Activated naive CD4-positive, alpha-beta T cell treated with anti-CD3 and anti-CD28 coated beads, Interleukin-2, amount 10 ng/mL, durations not matched to agents 7 days and 5 days (primary cell): ENCODE results near the gene RBL2.

Source experiments
- CTCF ChIA-PET: fragments of 350-600 bp; sonication (Branson Sonifier 250); formaldehyde crosslinking; loops from one replicate; lab custom pipeline; 2021; ENCODE audit warnings: antibody characterized with exemption; lab: Charles Lee
- DNase-seq: peaks from one replicate; pipeline ENCODE4 v3.0.0-alpha.2; 2020
- H3K27ac Mint-ChIP-seq: one replicate; pipeline ENCODE4 v1.8.0; 2021; ENCODE audit warnings: mild to moderate bottlenecking, moderate library complexity, mixed read lengths
- H3K27me3 Mint-ChIP-seq: one replicate; pipeline ENCODE4 v1.8.0; 2021; ENCODE audit warnings: mild to moderate bottlenecking, mixed read lengths
- H3K36me3 Mint-ChIP-seq: one replicate; pipeline ENCODE4 v1.8.0; 2021; ENCODE audit warnings: mixed read lengths
- H3K4me1 Mint-ChIP-seq: one replicate; pipeline ENCODE4 v1.8.0; 2021; ENCODE audit warnings: mixed read lengths
- H3K4me3 Mint-ChIP-seq: one replicate; pipeline ENCODE4 v1.8.0; 2021; ENCODE audit warnings: mild to moderate bottlenecking, moderate library complexity, mixed read lengths
- H3K9me3 Mint-ChIP-seq: one replicate; pipeline ENCODE4 v1.8.0; 2021; ENCODE audit warnings: mixed read lengths

The RBL2 gene

DNA sequence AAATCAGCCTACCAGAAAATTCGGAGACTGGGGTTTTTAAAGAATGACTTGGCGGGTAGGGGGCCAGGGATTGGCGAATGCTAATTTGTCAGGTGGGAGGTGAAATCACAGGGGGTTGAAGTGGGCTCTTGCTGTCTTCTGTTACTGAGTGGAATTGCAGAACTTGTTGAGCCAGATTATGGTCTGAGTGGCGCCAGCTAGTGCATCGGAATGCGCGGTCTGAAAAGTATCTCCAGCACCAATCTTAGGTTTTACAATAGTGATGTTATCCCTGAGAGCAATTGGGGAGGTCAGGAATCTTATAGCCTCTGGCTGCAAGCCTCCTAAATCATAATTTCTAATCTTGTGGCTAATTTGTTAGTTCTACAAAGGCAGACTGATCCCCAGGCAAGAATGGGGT is 762 bp upstream of the RBL2 start:
- peak overlapping the region; percentile 80 for H3K4me3 Mint-ChIP-seq
- peaks cover 37% of the 10 kb centered on the region for H3K4me1 Mint-ChIP-seq
- CTCF ChIA-PET = interaction anchor here (1.0 kb wide), 1 partner anchor 70 kb away, joined by 5 read pairs; no protein-coding TSS in a partner anchor
- H3K27me3 Mint-ChIP-seq = peaks cover 9% of the 10 kb centered on the region
- no peak for DNase-seq
- peaks cover 26% of the 10 kb centered on the region for H3K36me3 Mint-ChIP-seq
- peaks cover 6% of the 10 kb centered on the region for H3K9me3 Mint-ChIP-seq
- peak overlapping the region; percentile 85 for H3K27ac Mint-ChIP-seq

DNA sequence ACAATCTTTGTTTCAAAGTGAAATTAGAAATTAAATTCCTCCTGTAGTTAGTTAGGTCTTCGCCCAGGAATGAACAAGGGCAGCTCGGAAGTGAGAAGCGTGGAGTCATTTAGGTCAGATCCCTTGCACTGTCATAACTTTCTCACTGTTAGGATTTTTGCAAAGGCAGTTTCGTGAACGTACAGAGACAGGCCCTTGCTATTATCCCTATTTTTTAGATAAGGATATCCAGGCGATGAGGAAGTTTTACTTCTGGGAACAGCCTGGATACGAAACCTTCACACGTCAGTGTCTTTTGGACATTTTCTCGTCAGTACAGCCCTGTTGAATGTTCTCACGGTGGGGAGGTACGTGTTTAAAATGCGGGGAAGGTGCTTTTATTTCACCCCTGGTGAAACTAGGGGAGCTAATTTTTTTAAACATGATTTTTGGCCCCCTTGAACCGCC is 318 bp upstream of the RBL2 start:
- CTCF ChIA-PET = interaction anchor here (1.0 kb wide), 1 partner anchor 70 kb away, joined by 5 read pairs; no protein-coding TSS in a partner anchor
- peaks cover 26% of the 10 kb centered on the region for H3K36me3 Mint-ChIP-seq
- peaks cover 6% of the 10 kb centered on the region for H3K9me3 Mint-ChIP-seq
- H3K27ac Mint-ChIP-seq = peak overlapping the region; percentile 85
- H3K27me3 Mint-ChIP-seq = peaks cover 9% of the 10 kb centered on the region
- peak overlapping the region; percentile 80 for H3K4me3 Mint-ChIP-seq
- H3K4me1 Mint-ChIP-seq = peaks cover 38% of the 10 kb centered on the region
- DNase-seq = no peak

GRCh38 chr16:53435066-53435688 is 906 bp downstream of the RBL2 start:
- peaks cover 31% of the 10 kb centered on the region for H3K36me3 Mint-ChIP-seq
- CTCF ChIA-PET = interaction anchor here (1.6 to 2.7 kb wide), 4 partner anchors 19 to 74 kb away, joined by 6 to 10 read pairs (median 8); no protein-coding TSS in a partner anchor
- peaks cover 1% of the 10 kb centered on the region for H3K9me3 Mint-ChIP-seq
- H3K27me3 Mint-ChIP-seq = no peaks in the 10 kb centered on the region
- peak overlapping the region; percentile 86 for H3K4me3 Mint-ChIP-seq
- H3K4me1 Mint-ChIP-seq = peaks cover 46% of the 10 kb centered on the region
- peak overlapping the region; percentile 99 for H3K27ac Mint-ChIP-seq
- peak; percentile 77 for DNase-seq

DNA sequence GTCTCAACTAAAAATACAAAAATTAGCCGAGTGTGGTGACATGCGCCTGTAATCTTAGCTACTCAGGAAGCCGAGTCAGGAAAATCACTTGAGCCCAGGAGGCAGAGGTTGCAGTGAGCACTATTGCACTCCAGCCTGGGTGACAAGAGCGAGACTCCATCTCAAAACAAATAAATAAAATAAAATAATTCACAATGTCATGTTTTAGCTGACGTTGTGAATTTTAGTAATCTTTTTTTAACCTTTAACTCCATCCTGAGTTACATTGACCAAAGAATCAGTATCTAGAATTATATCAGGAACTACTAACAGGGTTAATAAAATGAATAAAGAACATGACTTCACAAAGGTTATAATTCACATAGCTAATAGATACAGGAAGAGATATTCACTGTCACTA is 5.9 kb downstream of the RBL2 start:
- CTCF ChIA-PET = no interaction called here
- Mint-ChIP-seq H3K27ac (no peak overlapping the region), H3K4me3 (no peak overlapping the region), H3K4me1 (peaks cover 44% of the 10 kb centered on the region), H3K36me3 (peaks cover 74% of the 10 kb centered on the region), H3K27me3 (no peaks in the 10 kb centered on the region), H3K9me3 (peaks cover 9% of the 10 kb centered on the region)
- DNase-seq = no peak

DNA sequence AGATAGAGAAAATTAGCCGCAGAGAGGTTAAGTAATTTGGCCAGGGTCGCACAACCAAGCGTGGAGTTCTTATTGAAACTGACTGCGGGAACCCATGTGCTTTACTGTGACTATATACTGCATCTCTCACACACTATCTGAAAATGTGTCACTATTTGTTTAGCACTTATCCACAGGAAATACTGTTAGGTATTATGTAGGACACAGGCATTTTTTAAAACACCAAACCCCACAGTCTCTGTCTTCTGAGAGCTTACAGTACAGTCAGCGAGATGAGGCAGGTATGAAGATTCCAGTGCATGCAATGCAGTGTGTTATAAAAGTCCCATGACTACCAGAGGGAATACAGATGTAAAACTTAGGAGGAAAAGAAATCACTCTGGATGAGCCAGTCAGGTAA is 11.3 kb downstream of the RBL2 start:
- H3K36me3 Mint-ChIP-seq = peaks cover 80% of the 10 kb centered on the region
- DNase-seq = no peak
- peaks cover 36% of the 10 kb centered on the region for H3K4me1 Mint-ChIP-seq
- no peak overlapping the region for H3K4me3 Mint-ChIP-seq
- no peaks in the 10 kb centered on the region for H3K27me3 Mint-ChIP-seq
- CTCF ChIA-PET = no interaction called here
- H3K9me3 Mint-ChIP-seq = peaks cover 9% of the 10 kb centered on the region
- peak overlapping the region; percentile 1 for H3K27ac Mint-ChIP-seq

DNA sequence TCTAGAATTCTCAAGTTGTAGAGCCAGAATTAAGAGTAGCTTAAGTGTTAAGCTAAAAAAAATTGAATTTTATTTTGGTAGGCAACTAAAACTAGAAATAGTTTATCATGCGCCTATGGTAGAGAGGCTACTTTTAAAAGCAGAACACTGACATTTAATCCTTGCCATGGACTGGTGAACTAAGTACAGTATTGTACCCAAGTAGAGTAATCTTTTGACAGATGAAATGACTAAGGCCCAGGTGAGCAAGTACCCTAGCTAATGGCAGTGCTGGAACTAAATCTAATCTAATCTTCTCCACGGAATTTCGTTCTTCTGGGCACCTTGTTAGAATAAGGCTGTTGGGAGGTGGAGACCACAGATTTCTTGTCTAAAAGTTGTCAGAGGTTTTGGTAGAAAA is 11.8 kb downstream of the RBL2 start:
- Mint-ChIP-seq H3K36me3 (peaks cover 79% of the 10 kb centered on the region), H3K27ac (no peak overlapping the region)

GRCh38 chr16:53449816-53450517 is 15.7 kb downstream of the RBL2 start:
- no peaks in the 10 kb centered on the region for H3K9me3 Mint-ChIP-seq
- no peaks in the 10 kb centered on the region for H3K27me3 Mint-ChIP-seq
- CTCF ChIA-PET = interaction anchor here (0.9 kb wide), 1 partner anchor 14 kb away, joined by 3 read pairs; no protein-coding TSS in a partner anchor
- H3K4me1 Mint-ChIP-seq = peaks cover 65% of the 10 kb centered on the region
- no peak for DNase-seq
- H3K4me3 Mint-ChIP-seq = peak overlapping the region; percentile 65
- H3K27ac Mint-ChIP-seq = peak overlapping the region; percentile 81
- H3K36me3 Mint-ChIP-seq = peaks cover 72% of the 10 kb centered on the region

More for the DNA sequence above, 11.8 kb downstream of the RBL2 start:
- peaks cover 38% of the 10 kb centered on the region for H3K4me1 Mint-ChIP-seq
- CTCF ChIA-PET = no interaction called here
- no peak overlapping the region for H3K4me3 Mint-ChIP-seq
- no peaks in the 10 kb centered on the region for H3K27me3 Mint-ChIP-seq
- DNase-seq = no peak
- H3K9me3 Mint-ChIP-seq = peaks cover 9% of the 10 kb centered on the region

DNA sequence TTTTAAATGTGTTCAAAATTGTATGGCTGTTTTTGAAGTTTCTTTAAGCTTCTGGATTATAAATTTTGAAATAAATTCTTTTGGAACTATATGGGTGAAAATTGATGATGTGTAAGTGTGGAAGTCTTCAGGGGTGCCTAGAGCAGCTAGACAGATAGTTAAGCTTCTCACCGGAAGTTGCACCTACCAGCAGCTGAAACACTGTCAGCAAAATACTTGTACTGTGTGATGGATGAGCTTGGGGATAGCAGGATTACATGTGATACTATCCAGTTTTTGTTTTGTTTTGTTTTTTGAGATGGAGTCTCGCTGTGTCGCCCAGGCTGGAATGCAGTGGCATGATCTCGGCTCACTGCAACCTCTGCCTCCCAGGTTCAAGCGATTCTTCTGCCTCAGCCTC is 19.7 kb downstream of the RBL2 start:
- Mint-ChIP-seq H3K27me3 (no peaks in the 10 kb centered on the region), H3K4me3 (peak overlapping the region; percentile 5), H3K9me3 (no peaks in the 10 kb centered on the region), H3K27ac (peak overlapping the region; percentile 85), H3K4me1 (peaks cover 87% of the 10 kb centered on the region), H3K36me3 (peaks cover 72% of the 10 kb centered on the region)
- DNase-seq = peak; percentile 38
- CTCF ChIA-PET = interaction anchor here (1.6 kb wide), 1 partner anchor 18 kb away, joined by 9 read pairs; no protein-coding TSS in a partner anchor

- CTCF ChIA-PET = interaction anchor here (1.6 to 2.3 kb wide), 2 partner anchors 21 to 42 kb away, joined by 4 to 10 read pairs; no protein-coding TSS in a partner anchor
- peak; percentile 46 for DNase-seq
- peaks cover 95% of the 10 kb centered on the region for H3K4me1 Mint-ChIP-seq
- peak overlapping the region; percentile 79 for H3K4me3 Mint-ChIP-seq
- H3K27ac Mint-ChIP-seq = peak overlapping the region; percentile 98
- no peaks in the 10 kb centered on the region for H3K9me3 Mint-ChIP-seq
- H3K27me3 Mint-ChIP-seq = no peaks in the 10 kb centered on the region
- peaks cover 77% of the 10 kb centered on the region for H3K36me3 Mint-ChIP-seq
These were observed 22.4 kb downstream of the RBL2 start for GRCh38 chr16:53456625-53457024.

GRCh38 chr16:53457670-53458069 is 23.4 kb downstream of the RBL2 start:
- peak overlapping the region; percentile 98 for H3K27ac Mint-ChIP-seq
- no peaks in the 10 kb centered on the region for H3K27me3 Mint-ChIP-seq
- H3K4me3 Mint-ChIP-seq = peak overlapping the region; percentile 79
- H3K36me3 Mint-ChIP-seq = peaks cover 80% of the 10 kb centered on the region
- no peaks in the 10 kb centered on the region for H3K9me3 Mint-ChIP-seq
- DNase-seq = peak; percentile 88
- CTCF ChIA-PET = interaction anchor here (2.3 kb wide), 1 partner anchor 22 kb away, joined by 10 read pairs; no protein-coding TSS in a partner anchor
- peaks cover 95% of the 10 kb centered on the region for H3K4me1 Mint-ChIP-seq

DNA sequence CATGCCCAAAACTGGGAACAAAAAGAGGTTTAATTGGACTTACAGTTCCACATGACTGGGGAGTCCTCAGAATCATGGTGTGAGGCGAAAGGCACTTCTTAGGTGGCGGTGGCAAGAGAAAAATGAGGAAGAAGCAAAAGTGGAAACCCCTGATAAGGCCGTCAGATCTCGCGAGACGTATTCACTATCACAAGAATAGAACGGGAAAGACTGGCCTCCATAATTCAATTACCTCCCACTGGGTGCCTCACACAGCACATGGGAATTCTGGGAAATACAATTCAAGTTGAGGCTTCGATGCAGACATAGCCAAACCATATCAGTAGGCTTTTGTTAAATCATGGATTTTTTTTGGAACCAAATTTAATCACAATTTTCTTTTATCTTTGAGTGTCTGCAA is 24.4 kb downstream of the RBL2 start:
- Mint-ChIP-seq H3K9me3 (no peaks in the 10 kb centered on the region), H3K4me1 (peaks cover 93% of the 10 kb centered on the region)
- CTCF ChIA-PET = interaction anchor here (2.3 kb wide), 1 partner anchor 23 kb away, joined by 10 read pairs; no protein-coding TSS in a partner anchor

GRCh38 chr16:53465606-53466280 is 31.5 kb downstream of the RBL2 start:
- Mint-ChIP-seq H3K27me3 (no peaks in the 10 kb centered on the region), H3K4me3 (no peak overlapping the region), H3K36me3 (peaks cover 63% of the 10 kb centered on the region), H3K27ac (no peak overlapping the region), H3K4me1 (peaks cover 40% of the 10 kb centered on the region), H3K9me3 (no peaks in the 10 kb centered on the region)
- CTCF ChIA-PET = no interaction called here
- no peak for DNase-seq

More for the DNA sequence above, 24.4 kb downstream of the RBL2 start:
- no peak for DNase-seq
- Mint-ChIP-seq H3K27ac (peak overlapping the region; percentile 98), H3K27me3 (no peaks in the 10 kb centered on the region), H3K36me3 (peaks cover 76% of the 10 kb centered on the region), H3K4me3 (peak overlapping the region; percentile 79)

DNA sequence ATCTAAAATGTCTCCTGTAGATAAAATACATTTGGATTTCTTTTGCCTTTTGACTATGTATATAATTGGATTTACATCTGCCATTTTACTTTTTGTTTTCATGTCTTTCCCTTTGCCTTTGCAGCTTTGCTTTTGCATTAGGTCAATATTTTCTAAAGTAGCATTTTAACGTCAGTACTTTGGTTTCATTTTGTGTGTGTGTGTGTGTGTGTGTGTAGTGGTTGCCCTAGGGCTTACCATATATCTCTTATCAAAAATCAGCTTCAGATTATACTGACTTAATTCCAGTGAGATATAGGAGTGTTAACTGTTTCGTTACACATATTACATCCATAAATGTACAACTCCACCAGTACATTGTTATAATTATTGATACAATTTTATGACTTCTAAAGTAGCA is 42.6 kb downstream of the RBL2 start:
- DNase-seq = no peak
- Mint-ChIP-seq H3K4me1 (peaks cover 32% of the 10 kb centered on the region), H3K9me3 (peaks cover 2% of the 10 kb centered on the region), H3K27ac (no peak overlapping the region), H3K36me3 (peaks cover 91% of the 10 kb centered on the region), H3K4me3 (no peak overlapping the region), H3K27me3 (no peaks in the 10 kb centered on the region)
- CTCF ChIA-PET = no interaction called here

- DNase-seq = no peak
- Mint-ChIP-seq H3K27ac (peak overlapping the region; percentile 8), H3K36me3 (peaks cover 91% of the 10 kb centered on the region), H3K4me1 (peaks cover 34% of the 10 kb centered on the region), H3K4me3 (no peak overlapping the region), H3K27me3 (no peaks in the 10 kb centered on the region), H3K9me3 (peaks cover 4% of the 10 kb centered on the region)
- CTCF ChIA-PET = no interaction called here
These were observed 44.7 kb downstream of the RBL2 start for GRCh38 chr16:53478965-53479364.
